Activated CD4-positive, alpha-beta T cell treated with anti-CD3 and anti-CD28 coated beads, Interleukin-2, amount 10 ng/mL, durations not matched to agents 24 days and 14 days (primary cell): Measurements from ENCODE around the gene WNK4. TPM values are rescaled to one million over a fixed set of nuclear protein-coding genes. Genes with fewer than 3 reads are reported as not detected.

Experiments
- DNase-seq: peaks from one replicate; pipeline ENCODE4 v3.0.0; 2022
- H3K27ac Mint-ChIP-seq: one replicate; pipeline ENCODE4 v1.8.0; 2022; ENCODE audit warnings: mild to moderate bottlenecking, mixed read lengths
- H3K27me3 Mint-ChIP-seq: one replicate; pipeline ENCODE4 v1.8.0; 2022; ENCODE audit warnings: mixed read lengths
- H3K36me3 Mint-ChIP-seq: one replicate; pipeline ENCODE4 v1.8.0; 2022; ENCODE audit warnings: low read depth, mild to moderate bottlenecking, mixed read lengths
- H3K4me1 Mint-ChIP-seq: one replicate; pipeline ENCODE4 v1.8.0; 2021; ENCODE audit warnings: mixed read lengths
- H3K4me3 Mint-ChIP-seq: one replicate; pipeline ENCODE4 v1.8.0; 2022; ENCODE audit warnings: mild to moderate bottlenecking, moderate library complexity, mixed read lengths
- H3K9me3 Mint-ChIP-seq: one replicate; pipeline ENCODE4 v1.8.0; 2021; ENCODE audit warnings: mixed read lengths
- intact Hi-C: fragments of 100-400 bp; cut with micrococcal nuclease; formaldehyde crosslinking; loops from one replicate; pipeline ENCODE4 v1.15.1; 2023
- total RNA-seq: library from RNA; stranded (reverse); gene quantifications from 2 replicates; pipeline ENCODE4 v1.2.3, GENCODE V29; 2022

Gene WNK4
- total RNA-seq, 1 donor from 2014 or later: 0.12 TPM

- Mint-ChIP-seq H3K36me3 (peaks cover 50% of the 10 kb centered on the region), H3K4me1 (peaks cover 12% of the 10 kb centered on the region), H3K27me3 (no peaks in the 10 kb centered on the region), H3K4me3 (no peak overlapping the region), H3K27ac (no peak overlapping the region), H3K9me3 (no peaks in the 10 kb centered on the region)
- DNase-seq: no peak
- intact Hi-C loops: loop anchor here (5.0 kb wide), 1 partner anchor 82 kb away; no protein-coding TSS in a partner anchor
Measured at GRCh38 chr17:42844761-42845555, 64.5 kb downstream of the WNK4 start.

DNA sequence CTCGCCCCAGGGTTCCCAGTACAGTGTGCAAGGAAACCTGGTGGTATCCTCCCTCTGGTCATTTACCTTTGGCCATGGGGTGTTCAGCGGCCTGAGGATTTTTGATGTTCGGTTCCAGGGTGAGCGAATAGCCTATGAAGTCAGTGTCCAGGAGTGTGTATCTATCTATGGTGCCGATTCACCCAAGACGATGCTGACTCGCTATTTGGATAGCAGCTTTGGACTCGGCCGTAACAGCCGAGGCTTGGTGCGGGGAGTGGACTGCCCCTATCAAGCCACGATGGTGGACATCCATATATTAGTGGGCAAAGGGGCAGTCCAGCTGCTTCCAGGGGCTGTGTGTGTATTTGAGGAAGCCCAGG, 65.1 kb downstream of the WNK4 start:
- H3K9me3 Mint-ChIP-seq: no peaks in the 10 kb centered on the region
- no peak for DNase-seq
- H3K36me3 Mint-ChIP-seq: peaks cover 50% of the 10 kb centered on the region
- H3K4me1 Mint-ChIP-seq: peaks cover 15% of the 10 kb centered on the region
- H3K27ac Mint-ChIP-seq: no peak overlapping the region
- intact Hi-C loops: no loop called here
- H3K4me3 Mint-ChIP-seq: no peak overlapping the region
- H3K27me3 Mint-ChIP-seq: no peaks in the 10 kb centered on the region

DNA sequence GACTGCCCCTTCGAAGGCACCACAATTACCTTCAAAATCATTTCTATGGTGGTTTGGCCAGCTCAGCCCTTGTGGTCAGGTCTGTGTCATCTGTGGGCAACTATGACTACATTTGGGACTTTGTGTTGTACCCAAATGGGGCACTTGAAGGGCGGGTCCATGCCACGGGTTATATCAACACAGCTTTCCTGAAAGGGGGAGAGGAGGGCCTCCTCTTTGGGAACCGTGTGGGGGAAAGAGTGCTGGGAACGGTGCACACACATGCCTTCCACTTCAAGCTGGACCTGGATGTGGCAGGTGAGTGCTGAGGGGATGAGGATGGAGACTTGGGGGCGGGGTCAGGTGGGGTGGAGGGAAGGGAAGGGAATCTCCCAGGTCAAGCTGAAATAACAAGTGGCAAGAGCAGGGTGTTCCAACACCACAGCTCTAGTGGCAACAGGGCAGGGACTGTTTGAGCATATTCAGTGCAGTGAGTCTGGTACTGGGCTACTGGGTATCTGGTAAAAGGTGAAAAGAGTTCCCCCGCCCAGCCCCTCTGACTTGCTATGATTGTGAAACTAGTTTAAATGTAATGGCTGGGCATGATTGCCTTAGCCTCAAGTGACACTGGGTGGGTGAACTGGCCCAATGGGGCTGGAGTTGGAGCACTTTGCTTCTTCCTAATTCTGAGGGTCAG, 65.6 kb downstream of the WNK4 start:
- H3K27ac Mint-ChIP-seq: peak overlapping the region; percentile 85

More for the DNA sequence above, 65.6 kb downstream of the WNK4 start:
- intact Hi-C loops: no loop called here
- Mint-ChIP-seq H3K4me3 (peak overlapping the region; percentile 25), H3K9me3 (no peaks in the 10 kb centered on the region), H3K4me1 (peaks cover 15% of the 10 kb centered on the region), H3K36me3 (peaks cover 47% of the 10 kb centered on the region), H3K27me3 (no peaks in the 10 kb centered on the region)
- DNase-seq: no peak

Other genes starting within 250 kb of the WNK4 start
- gene NAGLU, start 244.4 kb upstream of the WNK4 start, total RNA-seq: 20.4 and 20.7 TPM in 2 replicates
- gene HSD17B1, start 227.7 kb upstream of the WNK4 start, total RNA-seq: 0.42 and 0.83 TPM in 2 replicates
- 97.7 and 109 TPM in 2 replicates for gene COASY, start 218.5 kb upstream of the WNK4 start, total RNA-seq
- 67.8 and 72.6 TPM in 2 replicates for gene MLX, start 213.5 kb upstream of the WNK4 start, total RNA-seq
- 29.1 and 31.1 TPM in 2 replicates for gene PSMC3IP, start 202.9 kb upstream of the WNK4 start, total RNA-seq
- 35.8 and 38.3 TPM in 2 replicates for gene RETREG3, start 171.2 kb upstream of the WNK4 start, total RNA-seq
- gene TUBG1, start 170.9 kb upstream of the WNK4 start, total RNA-seq: 99.9 and 100 TPM in 2 replicates
- 11.8 and 12.9 TPM in 2 replicates for gene TUBG2, start 121.3 kb upstream of the WNK4 start, total RNA-seq
- gene PLEKHH3, start 103.6 kb upstream of the WNK4 start, total RNA-seq: 0.77 and 1.1 TPM in 2 replicates
- gene CCR10, start 98.8 kb upstream of the WNK4 start, total RNA-seq: 0.17 and 0.75 TPM in 2 replicates
- gene CNTNAP1, start 98.1 kb upstream of the WNK4 start, total RNA-seq: 3.0 and 3.2 TPM in 2 replicates
- gene EZH1, start 35.6 kb upstream of the WNK4 start, total RNA-seq: 39.5 and 39.6 TPM in 2 replicates
- gene RAMP2, start 19.4 kb upstream of the WNK4 start, total RNA-seq: not detected in 2 replicates
- 89.5 and 93.7 TPM in 2 replicates for gene VPS25, start 7.2 kb upstream of the WNK4 start, total RNA-seq
- 50.4 and 50.7 TPM in 2 replicates for gene COA3, start 18.1 kb downstream of the WNK4 start, total RNA-seq
- gene CNTD1, start 18.3 kb downstream of the WNK4 start, total RNA-seq: not detected in 2 replicates
- 94.1 and 106 TPM in 2 replicates for gene BECN1, start 43.7 kb downstream of the WNK4 start, total RNA-seq
- gene PSME3, start 52.8 kb downstream of the WNK4 start, total RNA-seq: 232 and 250 TPM in 2 replicates
- 3.3 and 4.2 TPM in 2 replicates for gene AOC2, start 64.0 kb downstream of the WNK4 start, total RNA-seq
- 1.8 and 2.2 TPM in 2 replicates for gene AOC3, start 70.6 kb downstream of the WNK4 start, total RNA-seq
- not detected in 2 replicates for gene G6PC1, start 120.2 kb downstream of the WNK4 start, total RNA-seq
- gene AARSD1, start 183.8 kb downstream of the WNK4 start, total RNA-seq: 78.2 and 78.4 TPM in 2 replicates
- 0.66 and 1.4 TPM in 2 replicates for gene PTGES3L, start 199.5 kb downstream of the WNK4 start, total RNA-seq
- gene RUNDC1, start 200.0 kb downstream of the WNK4 start, total RNA-seq: 20.2 and 20.5 TPM in 2 replicates
- 1,178 and 1,206 TPM in 2 replicates for gene RPL27, start 217.8 kb downstream of the WNK4 start, total RNA-seq
- 51.9 and 55.2 TPM in 2 replicates for gene IFI35, start 226.2 kb downstream of the WNK4 start, total RNA-seq
- 17.9 and 18.8 TPM in 2 replicates for gene VAT1, start 241.8 kb downstream of the WNK4 start, total RNA-seq
- gene RND2, start 244.6 kb downstream of the WNK4 start, total RNA-seq: 0.07 TPM in 2 replicates